ENCODE measurements around the gene PHGDH.

PHGDH gene

GRCh38 chr1:119745034-119745433 lies 33.3 kb downstream of the PHGDH start:
- Histone ChIP-seq H3K4me1 (ENCODE audit: control insufficient read depth, insufficient read depth, low read length) (peaks cover 17% of the 10 kb centered on the region), H3K27me3 (ENCODE audit: control insufficient read depth, insufficient read depth, low read length) (no peaks in the 10 kb centered on the region), H3K4me3 (ENCODE audit: low read depth, low read length) (no peak overlapping the region), H3K9ac (ENCODE audit: low read depth, low read length) (no peak overlapping the region), H3K9me3 (ENCODE audit: control insufficient read depth, insufficient read depth, low read length) (no peaks in the 10 kb centered on the region), H3K36me3 (ENCODE audit: control insufficient read depth, insufficient read depth, low read length) (peaks cover 24% of the 10 kb centered on the region)

DNA sequence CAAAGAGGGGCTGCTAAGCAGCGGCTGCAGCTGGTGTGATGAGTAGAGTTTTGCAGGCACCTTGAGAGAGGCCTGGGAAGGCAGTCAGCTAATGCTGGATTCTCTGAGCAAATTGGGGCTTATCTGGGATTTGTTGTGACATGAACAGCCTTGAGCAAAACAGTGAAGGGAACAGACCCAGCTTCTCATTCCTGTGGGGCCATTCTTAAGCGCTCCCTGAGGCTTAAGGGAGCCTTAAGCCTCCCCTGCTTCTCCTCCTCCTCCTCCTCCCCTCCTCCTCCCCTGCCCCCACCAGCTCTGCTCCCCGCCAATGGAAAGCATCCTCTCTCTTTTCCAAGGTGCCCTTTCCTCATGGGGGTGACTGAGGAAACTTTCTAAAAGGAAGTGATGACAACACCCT lies 35.7 kb downstream of the PHGDH start:
- Histone ChIP-seq H3K4me1 (ENCODE audit: control insufficient read depth, insufficient read depth, low read length) (peaks cover 17% of the 10 kb centered on the region), H3K9ac (ENCODE audit: low read depth, low read length) (no peak overlapping the region), H3K27me3 (ENCODE audit: control insufficient read depth, insufficient read depth, low read length) (no peaks in the 10 kb centered on the region), H3K4me3 (ENCODE audit: low read depth, low read length) (no peak overlapping the region), H3K9me3 (ENCODE audit: control insufficient read depth, insufficient read depth, low read length) (no peaks in the 10 kb centered on the region), H3K36me3 (ENCODE audit: control insufficient read depth, insufficient read depth, low read length) (peaks cover 11% of the 10 kb centered on the region)

GRCh38 chr1:119748040-119748439 lies 36.3 kb downstream of the PHGDH start:
- Histone ChIP-seq H3K9ac (ENCODE audit: low read depth, low read length) (no peak overlapping the region), H3K9me3 (ENCODE audit: control insufficient read depth, insufficient read depth, low read length) (no peaks in the 10 kb centered on the region), H3K4me1 (ENCODE audit: control insufficient read depth, insufficient read depth, low read length) (peaks cover 17% of the 10 kb centered on the region), H3K36me3 (ENCODE audit: control insufficient read depth, insufficient read depth, low read length) (peaks cover 5% of the 10 kb centered on the region), H3K27me3 (ENCODE audit: control insufficient read depth, insufficient read depth, low read length) (no peaks in the 10 kb centered on the region), H3K4me3 (ENCODE audit: low read depth, low read length) (no peak overlapping the region)

- no peak overlapping the region for H3K9ac ChIP-seq (ENCODE audit: low read depth, low read length)
- H3K4me3 ChIP-seq (ENCODE audit: low read depth, low read length): no peak overlapping the region
- H3K27me3 ChIP-seq (ENCODE audit: control insufficient read depth, insufficient read depth, low read length): no peaks in the 10 kb centered on the region
- H3K9me3 ChIP-seq (ENCODE audit: control insufficient read depth, insufficient read depth, low read length): no peaks in the 10 kb centered on the region
- H3K4me1 ChIP-seq (ENCODE audit: control insufficient read depth, insufficient read depth, low read length): no peaks in the 10 kb centered on the region
- no peaks in the 10 kb centered on the region for H3K36me3 ChIP-seq (ENCODE audit: control insufficient read depth, insufficient read depth, low read length)
Measured at GRCh38 chr1:119752592-119752991, 40.9 kb downstream of the PHGDH start.

- no peak overlapping the region for H3K4me3 ChIP-seq (ENCODE audit: low read depth, low read length)
- H3K36me3 ChIP-seq (ENCODE audit: control insufficient read depth, insufficient read depth, low read length): no peaks in the 10 kb centered on the region
- no peaks in the 10 kb centered on the region for H3K9me3 ChIP-seq (ENCODE audit: control insufficient read depth, insufficient read depth, low read length)
- no peak overlapping the region for H3K9ac ChIP-seq (ENCODE audit: low read depth, low read length)
- H3K27me3 ChIP-seq (ENCODE audit: control insufficient read depth, insufficient read depth, low read length): no peaks in the 10 kb centered on the region
- no peaks in the 10 kb centered on the region for H3K4me1 ChIP-seq (ENCODE audit: control insufficient read depth, insufficient read depth, low read length)
Measured at GRCh38 chr1:119758584-119758983, 46.9 kb downstream of the PHGDH start.

DNA sequence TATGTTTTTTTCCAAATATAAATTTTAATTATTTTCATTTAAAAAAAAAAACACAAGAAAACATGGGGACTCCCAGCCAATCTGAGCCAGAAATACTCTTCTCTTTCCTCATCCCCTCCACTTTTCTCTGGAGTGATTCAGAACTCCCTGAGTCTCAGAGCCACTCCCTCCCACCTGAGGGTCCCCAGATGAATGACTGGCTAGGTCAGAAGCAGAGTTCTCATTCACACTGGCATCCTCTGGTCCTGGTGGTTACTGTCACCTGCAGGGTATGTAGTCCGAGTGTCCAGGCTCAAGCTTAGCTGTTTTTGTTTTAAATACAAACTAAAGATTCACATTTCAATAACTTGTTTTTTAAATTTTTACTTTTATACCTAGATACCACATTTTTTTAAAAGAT lies 50.7 kb downstream of the PHGDH start:
- Histone ChIP-seq H3K9ac (ENCODE audit: low read depth, low read length) (no peak overlapping the region), H3K4me1 (ENCODE audit: control insufficient read depth, insufficient read depth, low read length) (no peaks in the 10 kb centered on the region), H3K27me3 (ENCODE audit: control insufficient read depth, insufficient read depth, low read length) (no peaks in the 10 kb centered on the region), H3K4me3 (ENCODE audit: low read depth, low read length) (no peak overlapping the region), H3K9me3 (ENCODE audit: control insufficient read depth, insufficient read depth, low read length) (no peaks in the 10 kb centered on the region), H3K36me3 (ENCODE audit: control insufficient read depth, insufficient read depth, low read length) (no peaks in the 10 kb centered on the region)

- H3K36me3 ChIP-seq (ENCODE audit: control insufficient read depth, insufficient read depth, low read length): no peaks in the 10 kb centered on the region
- no peaks in the 10 kb centered on the region for H3K27me3 ChIP-seq (ENCODE audit: control insufficient read depth, insufficient read depth, low read length)
- no peak overlapping the region for H3K9ac ChIP-seq (ENCODE audit: low read depth, low read length)
- no peaks in the 10 kb centered on the region for H3K4me1 ChIP-seq (ENCODE audit: control insufficient read depth, insufficient read depth, low read length)
- no peak overlapping the region for H3K4me3 ChIP-seq (ENCODE audit: low read depth, low read length)
- H3K9me3 ChIP-seq (ENCODE audit: control insufficient read depth, insufficient read depth, low read length): no peaks in the 10 kb centered on the region
Measured at GRCh38 chr1:119762953-119763352, 51.2 kb downstream of the PHGDH start.

DNA sequence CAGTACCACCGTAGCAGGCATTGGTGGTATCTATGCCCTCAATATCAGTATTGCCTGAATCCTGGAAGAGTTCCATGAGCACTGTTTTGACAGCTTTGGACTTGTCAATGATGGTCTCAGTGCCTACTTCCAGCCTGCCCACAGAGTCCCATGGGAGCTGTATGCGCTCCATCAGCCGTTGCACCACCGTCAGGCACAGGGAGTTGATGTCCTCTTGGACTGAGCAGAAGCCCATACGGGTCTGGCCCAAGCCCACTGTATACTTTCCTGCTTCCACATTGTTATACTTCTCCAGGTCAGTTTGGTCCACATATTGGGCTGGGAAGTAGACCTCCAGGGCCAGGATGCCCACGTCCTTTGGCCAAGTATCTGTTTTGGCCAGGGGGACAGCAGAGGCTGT lies 52.5 kb downstream of the PHGDH start:
- Histone ChIP-seq H3K27me3 (ENCODE audit: control insufficient read depth, insufficient read depth, low read length) (no peaks in the 10 kb centered on the region), H3K36me3 (ENCODE audit: control insufficient read depth, insufficient read depth, low read length) (no peaks in the 10 kb centered on the region), H3K9me3 (ENCODE audit: control insufficient read depth, insufficient read depth, low read length) (no peaks in the 10 kb centered on the region), H3K4me1 (ENCODE audit: control insufficient read depth, insufficient read depth, low read length) (no peaks in the 10 kb centered on the region), H3K9ac (ENCODE audit: low read depth, low read length) (no peak overlapping the region), H3K4me3 (ENCODE audit: low read depth, low read length) (no peak overlapping the region)

- Histone ChIP-seq H3K36me3 (ENCODE audit: control insufficient read depth, insufficient read depth, low read length) (no peaks in the 10 kb centered on the region), H3K4me1 (ENCODE audit: control insufficient read depth, insufficient read depth, low read length) (no peaks in the 10 kb centered on the region), H3K9me3 (ENCODE audit: control insufficient read depth, insufficient read depth, low read length) (no peaks in the 10 kb centered on the region), H3K9ac (ENCODE audit: low read depth, low read length) (no peak overlapping the region), H3K27me3 (ENCODE audit: control insufficient read depth, insufficient read depth, low read length) (no peaks in the 10 kb centered on the region), H3K4me3 (ENCODE audit: low read depth, low read length) (no peak overlapping the region)
Measured at GRCh38 chr1:119766374-119766794, 54.6 kb downstream of the PHGDH start.

DNA sequence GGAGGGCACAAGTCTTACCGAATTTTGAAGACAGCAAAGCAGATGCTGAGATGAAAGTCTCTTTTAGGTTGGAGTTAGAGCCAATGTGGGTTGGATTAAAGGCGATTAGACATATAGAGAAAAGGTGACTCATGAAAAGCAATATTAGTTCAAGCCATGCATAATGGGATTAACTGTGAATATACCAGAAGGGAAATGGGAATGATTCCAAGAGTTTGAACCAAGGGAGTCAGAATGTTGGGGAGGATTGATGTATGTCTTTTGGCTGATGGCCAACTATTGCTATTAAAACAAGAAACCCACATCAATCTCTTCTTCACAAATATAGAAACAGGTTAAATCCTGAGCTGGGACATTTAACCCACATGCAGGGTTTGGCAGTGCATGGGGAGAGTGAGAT lies 55.8 kb downstream of the PHGDH start:
- Histone ChIP-seq H3K36me3 (ENCODE audit: control insufficient read depth, insufficient read depth, low read length) (no peaks in the 10 kb centered on the region), H3K9ac (ENCODE audit: low read depth, low read length) (no peak overlapping the region), H3K9me3 (ENCODE audit: control insufficient read depth, insufficient read depth, low read length) (no peaks in the 10 kb centered on the region), H3K4me1 (ENCODE audit: control insufficient read depth, insufficient read depth, low read length) (no peaks in the 10 kb centered on the region), H3K4me3 (ENCODE audit: low read depth, low read length) (no peak overlapping the region), H3K27me3 (ENCODE audit: control insufficient read depth, insufficient read depth, low read length) (no peaks in the 10 kb centered on the region)

DNA sequence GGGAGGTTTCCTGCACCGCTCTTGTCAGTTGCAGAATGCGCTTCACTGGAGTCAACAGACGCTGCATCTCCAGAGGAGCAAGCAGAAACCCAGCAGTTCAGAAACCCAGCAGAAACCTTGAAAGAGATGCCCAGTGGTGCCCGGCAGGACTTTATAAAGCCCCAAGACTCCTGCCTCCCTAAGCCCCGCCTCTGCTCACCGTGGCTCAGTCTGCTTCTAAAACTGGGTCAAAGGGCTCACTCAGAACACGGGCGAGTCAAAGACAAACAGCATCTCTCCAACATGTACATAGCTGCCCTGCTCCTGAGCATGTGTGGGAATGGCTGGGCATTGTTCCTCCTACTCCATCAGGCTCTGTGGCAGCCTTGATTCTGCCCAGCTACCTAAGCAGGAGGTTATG lies 57.0 kb downstream of the PHGDH start, which contains the start of gene HMGCS2:
HMGCS2 (minus strand) TSS at position 128 of the 400 bp plus-strand sequence; CDS start at position 67, 61 bp downstream.
- Histone ChIP-seq H3K4me1 (ENCODE audit: control insufficient read depth, insufficient read depth, low read length) (peaks cover 11% of the 10 kb centered on the region), H3K4me3 (ENCODE audit: low read depth, low read length) (no peak within 1 kb of the TSS), H3K9ac (ENCODE audit: low read depth, low read length) (no peak within 1 kb of the TSS), H3K9me3 (ENCODE audit: control insufficient read depth, insufficient read depth, low read length) (no peaks in the 10 kb centered on the region), H3K36me3 (ENCODE audit: control insufficient read depth, insufficient read depth, low read length) (no peaks in the 10 kb centered on the region), H3K27me3 (ENCODE audit: control insufficient read depth, insufficient read depth, low read length) (no peaks in the 10 kb centered on the region)

- no peaks in the 10 kb centered on the region for H3K9me3 ChIP-seq (ENCODE audit: control insufficient read depth, insufficient read depth, low read length)
- H3K4me3 ChIP-seq (ENCODE audit: low read depth, low read length): no peak overlapping the region
- H3K27me3 ChIP-seq (ENCODE audit: control insufficient read depth, insufficient read depth, low read length): no peaks in the 10 kb centered on the region
- no peak overlapping the region for H3K9ac ChIP-seq (ENCODE audit: low read depth, low read length)
- H3K36me3 ChIP-seq (ENCODE audit: control insufficient read depth, insufficient read depth, low read length): no peaks in the 10 kb centered on the region
- peaks cover 14% of the 10 kb centered on the region for H3K4me1 ChIP-seq (ENCODE audit: control insufficient read depth, insufficient read depth, low read length)
Measured at GRCh38 chr1:119771016-119771415, 59.3 kb downstream of the PHGDH start.

DNA sequence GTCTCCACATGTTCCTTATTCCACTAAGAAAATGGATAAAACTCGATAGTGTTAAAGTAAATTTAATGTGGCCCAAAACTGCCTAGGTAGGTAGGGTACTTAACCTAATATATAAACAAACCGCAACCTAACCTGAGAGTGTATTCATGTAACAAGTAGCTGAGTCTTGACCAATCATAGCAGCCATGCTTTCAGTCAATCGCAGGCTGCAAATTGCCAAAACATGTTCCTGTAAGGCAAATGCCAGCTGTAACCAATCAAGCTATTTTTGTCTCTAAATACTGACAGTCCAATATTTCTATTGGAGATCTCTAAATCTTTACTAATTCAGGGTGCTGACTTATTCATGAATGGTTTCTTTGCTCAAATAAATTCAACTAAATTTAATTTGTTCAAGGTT lies 60.0 kb downstream of the PHGDH start:
- H3K4me1 ChIP-seq (ENCODE audit: control insufficient read depth, insufficient read depth, low read length): peaks cover 14% of the 10 kb centered on the region
- no peaks in the 10 kb centered on the region for H3K27me3 ChIP-seq (ENCODE audit: control insufficient read depth, insufficient read depth, low read length)
- H3K9ac ChIP-seq (ENCODE audit: low read depth, low read length): no peak overlapping the region
- H3K4me3 ChIP-seq (ENCODE audit: low read depth, low read length): no peak overlapping the region
- H3K36me3 ChIP-seq (ENCODE audit: control insufficient read depth, insufficient read depth, low read length): no peaks in the 10 kb centered on the region
- H3K9me3 ChIP-seq (ENCODE audit: control insufficient read depth, insufficient read depth, low read length): no peaks in the 10 kb centered on the region

All from iPS-15b (cell line).